Measurements from ENCODE around the gene LRRC8D.

LRRC8D gene

GRCh38 chr1:89786628-89787214 is 34.1 kb upstream of the LRRC8D start:
- H3F3A ChIP-seq (ENCODE audit: insufficient read depth): no peaks in the 10 kb centered on the region
- no peaks in the 10 kb centered on the region for H4K20me1 ChIP-seq (ENCODE audit: low read depth, low read length)
- H3K9me2 ChIP-seq (replicated peaks; ENCODE audit: insufficient read depth, low read length): no peaks in the 10 kb centered on the region
- H3K27ac ChIP-seq (ENCODE audit: low read depth, low read length): no peak overlapping the region
- no peak for TF ChIP-seq CTCF (IDR thresholded peaks at IDR 0.05; ENCODE audit: insufficient read depth, low read length, poor library complexity, severe bottlenecking)
- TF ChIP-seq EZH2phosphoT487 (conservative IDR thresholded peaks at IDR 0.05; ENCODE audit: low read length): no peak
- no peak overlapping the region for H3K4me3 ChIP-seq (ENCODE audit: insufficient read depth, low read length, poor library complexity, severe bottlenecking)
- no peaks in the 10 kb centered on the region for H3K36me3 ChIP-seq (ENCODE audit: low read length)
- H3K9me3 ChIP-seq (ENCODE audit: insufficient read depth, low read length): no peaks in the 10 kb centered on the region
- no peak overlapping the region for H3K4me2 ChIP-seq (ENCODE audit: low read depth, low read length, poor library complexity, severe bottlenecking)
- H3K9ac ChIP-seq (ENCODE audit: low read length): no peak overlapping the region
- H3K27me3 ChIP-seq (ENCODE audit: low read length): no peaks in the 10 kb centered on the region
- no peak overlapping the region for H2AFZ ChIP-seq (ENCODE audit: low read depth, low read length, severe bottlenecking)
- H3K79me2 ChIP-seq (ENCODE audit: insufficient read depth, low read length): no peaks in the 10 kb centered on the region

DNA sequence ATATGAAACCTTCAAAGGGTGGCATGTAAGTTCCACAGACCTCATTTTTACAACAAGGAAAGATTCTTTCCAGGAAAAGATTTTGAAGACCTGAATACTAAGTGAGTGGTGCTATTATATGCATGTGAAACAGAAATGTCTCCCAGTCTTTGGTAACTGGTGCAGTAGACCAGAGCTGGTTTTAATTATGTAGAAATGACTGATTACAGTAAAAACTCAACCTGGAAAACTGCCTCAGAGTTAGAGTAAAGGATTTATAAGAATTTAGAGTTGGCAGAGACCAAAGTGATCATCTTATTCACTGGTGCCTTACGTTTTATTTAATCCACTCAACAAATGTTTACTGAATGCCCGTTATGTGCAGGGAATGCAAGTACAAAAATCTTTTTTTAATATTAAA is 30.2 kb upstream of the LRRC8D start:
- Histone ChIP-seq H3K4me2 (ENCODE audit: low read depth, low read length, poor library complexity, severe bottlenecking) (no peak overlapping the region), H3K36me3 (ENCODE audit: low read length) (no peaks in the 10 kb centered on the region), H3K4me3 (ENCODE audit: insufficient read depth, low read length, poor library complexity, severe bottlenecking) (no peak overlapping the region), H3K9me2 (replicated peaks; ENCODE audit: insufficient read depth, low read length) (no peaks in the 10 kb centered on the region), H3K9ac (ENCODE audit: low read length) (no peak overlapping the region), H3K79me2 (ENCODE audit: insufficient read depth, low read length) (no peaks in the 10 kb centered on the region), H3K27me3 (ENCODE audit: low read length) (no peaks in the 10 kb centered on the region), H4K20me1 (ENCODE audit: low read depth, low read length) (no peaks in the 10 kb centered on the region), H2AFZ (ENCODE audit: low read depth, low read length, severe bottlenecking) (no peak overlapping the region), H3F3A (ENCODE audit: insufficient read depth) (no peaks in the 10 kb centered on the region), H3K9me3 (ENCODE audit: insufficient read depth, low read length) (no peaks in the 10 kb centered on the region), H3K27ac (ENCODE audit: low read depth, low read length) (no peak overlapping the region)
- TF ChIP-seq EZH2phosphoT487 (conservative IDR thresholded peaks at IDR 0.05; ENCODE audit: low read length) (no peak), CTCF (IDR thresholded peaks at IDR 0.05; ENCODE audit: insufficient read depth, low read length, poor library complexity, severe bottlenecking) (no peak)

DNA sequence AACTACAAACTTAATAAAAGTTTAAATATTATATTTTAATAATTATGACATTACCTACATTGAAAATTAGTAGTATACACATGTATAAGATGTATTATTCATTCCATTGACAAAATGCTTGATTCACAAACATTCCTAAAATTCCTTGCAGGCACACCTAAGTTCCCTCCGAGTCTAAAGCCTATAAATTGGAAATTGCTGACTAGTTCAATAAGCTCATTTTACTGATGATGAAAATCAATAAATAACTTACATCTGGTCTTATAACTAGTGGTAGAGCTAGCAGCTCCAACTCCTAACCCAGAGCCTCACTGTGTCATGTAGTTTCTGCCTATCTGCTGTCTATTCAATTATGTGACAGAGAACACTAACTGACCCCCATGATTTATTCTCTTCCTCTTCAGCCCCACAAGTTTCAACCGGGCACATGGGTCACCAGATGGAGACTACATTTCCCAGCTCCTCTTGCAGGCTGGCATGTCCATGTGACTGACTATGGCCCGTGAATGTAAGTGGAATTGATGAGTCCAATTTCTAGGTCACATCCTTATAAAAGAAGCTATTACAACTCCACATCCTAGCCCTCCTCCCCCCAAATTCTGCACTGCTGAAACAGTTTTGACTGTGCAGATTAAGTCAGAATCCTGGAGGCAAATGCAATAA is 29.6 kb upstream of the LRRC8D start:
- Histone ChIP-seq H3K4me2 (ENCODE audit: low read depth, low read length, poor library complexity, severe bottlenecking) (no peak overlapping the region), H3K27me3 (ENCODE audit: low read length) (no peaks in the 10 kb centered on the region), H3K4me3 (ENCODE audit: insufficient read depth, low read length, poor library complexity, severe bottlenecking) (no peak overlapping the region), H3K36me3 (ENCODE audit: low read length) (no peaks in the 10 kb centered on the region), H3K9me3 (ENCODE audit: insufficient read depth, low read length) (no peaks in the 10 kb centered on the region), H3F3A (ENCODE audit: insufficient read depth) (no peaks in the 10 kb centered on the region), H3K9me2 (replicated peaks; ENCODE audit: insufficient read depth, low read length) (no peaks in the 10 kb centered on the region), H4K20me1 (ENCODE audit: low read depth, low read length) (no peaks in the 10 kb centered on the region), H2AFZ (ENCODE audit: low read depth, low read length, severe bottlenecking) (no peak overlapping the region), H3K27ac (ENCODE audit: low read depth, low read length) (no peak overlapping the region), H3K9ac (ENCODE audit: low read length) (no peak overlapping the region), H3K79me2 (ENCODE audit: insufficient read depth, low read length) (no peaks in the 10 kb centered on the region)
- TF ChIP-seq CTCF (IDR thresholded peaks at IDR 0.05; ENCODE audit: insufficient read depth, low read length, poor library complexity, severe bottlenecking): no peak
- no peak for TF ChIP-seq EZH2phosphoT487 (conservative IDR thresholded peaks at IDR 0.05; ENCODE audit: low read length)

All from SU-DHL-6 (cell line).